ENCODE data around the gene ELP4.

The ELP4 gene

GRCh38 chr11:31770011-31770700 lies 260.6 kb downstream of the ELP4 start:
- no peak for DNase-seq

- DNase-seq, result no peak
Measured at GRCh38 chr11:31772412-31772811, 262.8 kb downstream of the ELP4 start.

DNA sequence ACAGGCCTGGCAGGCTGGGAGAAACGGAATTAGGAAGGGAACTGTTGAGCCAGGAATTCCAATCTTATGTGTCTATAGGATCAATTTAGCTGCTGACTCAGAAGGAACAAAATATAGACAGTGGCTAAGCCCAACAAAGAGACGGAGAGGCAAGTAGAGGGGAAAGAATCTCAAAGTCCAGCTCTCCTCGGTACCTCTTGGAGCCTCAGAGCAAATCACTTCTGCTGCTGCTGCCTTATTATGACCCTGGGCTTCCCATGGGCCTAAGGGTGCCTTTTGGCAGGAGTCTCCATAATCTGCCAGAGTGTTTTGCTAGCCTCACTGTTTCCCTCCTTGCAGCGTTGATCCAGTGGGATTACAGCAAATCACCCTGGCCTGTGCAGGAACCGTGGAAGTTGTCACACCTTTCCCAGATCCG lies 269.8 kb downstream of the ELP4 start:
- no peak for DNase-seq

- no peak for DNase-seq
Measured at GRCh38 chr11:31780078-31780477, 270.5 kb downstream of the ELP4 start.

DNA sequence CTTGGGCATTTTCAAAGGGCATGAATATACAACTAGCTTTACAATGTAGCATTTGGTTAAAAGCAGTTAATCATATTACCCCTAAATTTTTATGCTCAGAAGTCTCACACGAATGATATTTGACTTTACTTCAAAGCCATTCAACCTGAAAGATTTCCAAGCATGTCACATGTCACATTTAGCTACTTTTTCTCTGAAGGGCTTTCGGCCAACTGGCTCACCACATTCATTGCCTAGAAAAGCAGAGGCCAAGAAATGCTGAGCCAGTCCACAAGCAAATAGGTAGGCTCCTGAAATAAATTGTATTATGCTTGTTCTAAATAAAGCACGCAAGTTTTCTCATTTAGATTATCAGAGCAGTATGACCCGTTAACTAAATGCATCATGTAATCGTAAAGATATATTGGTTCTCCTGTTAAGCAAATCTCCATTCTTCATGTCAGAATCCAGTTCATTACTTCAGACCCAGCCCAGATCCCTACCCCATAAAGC lies 271.0 kb downstream of the ELP4 start:
- DNase-seq, result no peak

GRCh38 chr11:31782257-31782656 lies 272.7 kb downstream of the ELP4 start:
- DNase-seq, result no peak

DNA sequence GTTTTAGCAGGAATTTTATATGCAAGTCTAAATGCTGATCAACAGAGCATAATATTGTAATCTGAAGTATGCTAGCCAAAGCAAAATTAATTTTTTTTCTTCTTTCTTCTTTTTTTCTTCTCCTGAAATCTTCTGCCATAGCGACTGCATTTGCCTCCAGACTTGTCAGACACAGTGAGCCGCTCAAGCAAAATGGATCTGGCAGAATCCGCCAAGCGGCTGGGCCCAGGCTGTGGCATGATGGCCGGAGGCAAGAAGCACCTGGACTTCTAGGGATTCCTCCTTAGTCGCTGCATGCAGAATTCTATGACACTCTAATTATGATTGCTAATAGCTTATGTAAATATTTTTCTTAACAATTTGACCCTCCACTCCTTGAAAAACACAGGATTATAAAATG lies 273.7 kb downstream of the ELP4 start:
- DNase-seq, result no peak

- no peak for DNase-seq
Measured at GRCh38 chr11:31784611-31785010, 275.0 kb downstream of the ELP4 start.

- DNase-seq, result no peak
Measured at GRCh38 chr11:31786996-31787685, 277.6 kb downstream of the ELP4 start.

GRCh38 chr11:31788085-31788484 lies 278.5 kb downstream of the ELP4 start:
- no peak for DNase-seq

GRCh38 chr11:31790649-31791048 lies 281.1 kb downstream of the ELP4 start:
- no peak for DNase-seq

DNA sequence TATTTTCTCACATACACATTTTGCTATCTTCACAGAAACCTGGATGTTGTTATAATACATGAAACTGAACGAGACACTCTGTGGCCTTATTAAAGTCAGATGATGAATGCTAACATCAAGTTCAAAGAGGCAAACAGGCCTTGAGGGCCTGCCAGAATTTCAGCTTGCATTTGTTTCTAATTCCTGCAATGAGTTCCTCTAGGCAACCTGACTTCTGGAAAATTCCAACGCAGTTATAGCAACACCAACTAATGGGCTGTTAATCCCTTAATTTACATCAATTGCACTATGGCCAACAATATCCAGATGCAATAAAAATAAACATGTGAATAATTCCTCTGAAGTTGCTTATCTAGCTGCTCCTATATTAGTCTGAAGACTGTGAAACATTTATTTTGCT lies 282.5 kb downstream of the ELP4 start:
- DNase-seq, result no peak

GRCh38 chr11:31792456-31792855 lies 282.9 kb downstream of the ELP4 start:
- no peak for DNase-seq

DNA sequence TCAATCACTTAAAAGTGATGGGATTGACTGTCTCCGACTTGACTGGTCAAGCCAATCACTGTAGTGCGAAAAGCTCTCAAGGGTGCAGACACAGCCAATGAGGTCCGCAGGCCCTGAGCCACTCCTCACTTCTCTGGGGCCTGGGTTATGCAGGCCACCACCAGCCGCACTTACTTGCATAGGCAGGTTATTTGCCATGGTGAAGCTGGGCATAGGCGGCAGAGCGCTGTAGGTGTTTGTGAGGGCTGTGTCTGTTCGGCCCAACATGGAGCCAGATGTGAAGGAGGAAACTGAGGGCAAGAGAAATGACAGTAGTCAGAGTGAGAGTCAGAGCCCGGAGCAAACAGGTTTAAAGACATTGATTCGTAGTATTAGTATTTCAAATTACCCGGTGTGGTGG lies 283.7 kb downstream of the ELP4 start:
- DNase-seq, result no peak

DNA sequence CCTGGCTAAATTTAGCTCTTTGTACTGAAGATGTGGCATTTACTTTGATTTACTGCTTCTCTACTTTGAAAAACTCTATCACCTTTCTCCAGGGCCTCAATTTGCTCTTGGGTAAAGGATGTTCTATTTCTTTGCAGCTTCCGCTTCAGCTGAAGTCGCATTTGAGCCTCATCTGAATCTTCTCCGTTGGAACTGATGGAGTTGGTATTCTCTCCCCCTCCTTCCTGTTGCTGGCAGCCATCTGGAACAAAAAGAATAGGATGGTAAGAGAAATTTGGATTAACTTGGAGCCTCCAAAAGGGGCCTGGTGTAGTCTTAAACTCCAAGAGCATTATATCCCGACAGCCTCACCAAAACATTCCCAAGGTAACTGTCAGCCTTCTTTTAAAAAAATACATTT lies 285.0 kb downstream of the ELP4 start:
- DNase-seq, result no peak

DNA sequence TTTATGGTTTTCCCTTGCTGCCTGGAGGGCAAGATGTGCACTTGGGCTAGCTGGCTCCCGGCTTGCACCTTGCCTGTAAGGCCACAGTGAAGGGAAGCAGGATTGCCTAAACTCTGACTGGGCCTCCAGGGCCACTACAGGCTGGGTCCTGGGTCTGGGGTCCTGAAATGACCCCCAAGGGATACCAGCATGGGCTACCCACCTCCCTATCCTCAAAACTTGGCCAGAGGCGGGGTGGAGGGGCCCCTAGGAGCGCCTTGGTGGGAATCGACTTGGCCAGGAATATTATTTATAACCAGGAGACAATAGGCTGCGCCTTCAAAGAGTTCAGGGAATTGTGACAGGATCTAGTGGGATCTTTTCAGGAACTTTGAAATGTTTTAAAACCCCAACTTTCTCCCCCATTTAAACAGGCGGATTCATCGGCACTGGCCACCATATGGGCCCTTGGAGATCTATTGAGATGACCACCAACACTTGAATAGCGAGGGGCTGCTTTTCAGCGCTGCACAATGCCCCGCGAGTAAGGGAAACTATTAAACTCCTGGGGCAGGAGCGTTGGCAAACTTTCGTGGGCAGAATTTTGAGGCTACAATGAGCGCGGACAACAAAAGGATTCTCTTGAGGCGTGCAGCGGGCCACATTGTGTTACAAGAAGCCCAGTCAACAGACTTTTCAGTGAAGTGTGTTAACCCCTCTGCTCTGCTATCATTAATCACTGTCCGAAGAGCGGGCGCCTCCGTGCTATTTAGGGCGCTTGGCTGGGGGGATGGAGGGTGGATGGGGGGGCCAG lies 286.3 kb downstream of the ELP4 start:
- no peak for DNase-seq

GRCh38 chr11:31796499-31797189 lies 287.1 kb downstream of the ELP4 start:
- DNase-seq, result no peak

GRCh38 chr11:31797190-31798056 lies 287.9 kb downstream of the ELP4 start:
- no peak for DNase-seq

DNA sequence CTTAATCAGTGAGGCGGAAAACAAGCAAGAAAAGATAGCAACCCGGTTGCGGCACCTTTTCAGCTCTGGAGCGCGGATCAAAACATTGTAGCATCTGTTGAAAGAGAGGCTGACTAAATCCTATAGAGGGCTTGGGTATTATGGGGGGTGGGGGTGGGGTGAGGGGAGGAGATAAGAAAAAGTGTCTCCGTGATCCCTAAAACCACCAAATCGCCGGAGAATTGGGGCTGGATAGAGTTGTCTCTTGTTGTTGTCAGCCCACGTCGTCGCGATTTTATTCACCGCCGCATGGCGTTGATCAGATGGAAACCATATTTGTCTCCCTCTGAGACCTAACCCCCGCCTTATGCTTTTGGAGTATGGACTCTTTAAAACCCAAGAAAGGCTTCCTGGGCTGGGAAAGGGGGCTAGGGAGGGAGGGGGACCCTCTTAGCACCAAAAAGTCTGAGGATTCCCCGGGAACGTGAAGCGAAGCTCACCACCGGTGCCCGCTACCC lies 288.5 kb downstream of the ELP4 start:
- DNase-seq, result no peak

Measured in hypothalamus (tissue), 51 donors.